Sigmoid colon (tissue), 7 donors: ENCODE data around the gene TENM4. TPM values are rescaled to one million over a fixed set of nuclear protein-coding genes. Genes with fewer than 3 reads are reported as not detected.

ENCODE experiments used
- DNase-seq: peaks from one replicate; pipeline ENCODE4 v3.0.0-alpha.2; 2019
- H3K27ac ChIP-seq, 4 donors: fragments of 200-600 bp; sonication (generic); one replicate each; pipeline ENCODE4 v1.5.1; 2016 to 2019; ENCODE audit warnings: mild to moderate bottlenecking in 1 of 4
- H3K27me3 ChIP-seq, 3 donors: fragments of 200-600 bp; sonication (generic); one replicate each; pipeline ENCODE4 v1.5.1; 2019; ENCODE audit warnings: mild to moderate bottlenecking in 1 of 3
- H3K36me3 ChIP-seq, 4 donors: fragments of 200-600 bp; sonication (generic); one replicate each; pipeline ENCODE4 v1.5.1; 2016 to 2019
- H3K4me1 ChIP-seq, 4 donors: fragments of 200-600 bp; sonication (generic); one replicate each; pipeline ENCODE4 v1.5.1; 2017 to 2019
- H3K4me3 ChIP-seq, 4 donors: fragments of 200-600 bp; sonication (generic); one replicate each; pipeline ENCODE4 v1.5.1; 2017 to 2019; ENCODE audit warnings: mild to moderate bottlenecking in 2 of 4, moderate library complexity in 1 of 4
- H3K9me3 ChIP-seq, 4 donors: fragments of 200-600 bp in 3 of 4; sonication (generic) in 3 of 4; one replicate each; pipeline versions ENCODE4 v1.5.1 to v1.6.1; 2013 to 2019
- EP300 ChIP-seq, 4 donors: sonication (generic); formaldehyde crosslinking; IDR thresholded peaks; one replicate each; pipeline ENCODE4 v1.6.1; 2017; ENCODE audit warnings: antibody characterized with exemption in 4 of 4
- POLR2A ChIP-seq, 2 donors: fragments of 450-650 bp; IDR thresholded peaks; one replicate each; pipeline ENCODE4 v1.6.1; 2016; ENCODE audit warnings: antibody characterized with exemption in 2 of 2, mild to moderate bottlenecking in 2 of 2, moderate library complexity in 2 of 2
- POLR2AphosphoS5 ChIP-seq, 4 donors: sonication (generic); formaldehyde crosslinking; IDR thresholded peaks; one replicate each; pipeline ENCODE4 v1.6.1; 2017; ENCODE audit warnings: antibody characterized with exemption in 4 of 4
- WGBS, 2 donors: extraction: QIAGEN DNeasy Blood & Tissue Kit; methylation state at CpG; one replicate each; pipeline ENCODE4 v1.1.7; 2013; 5-methylcytosine and 5-hydroxymethylcytosine counted together
- intact Hi-C: fragments of 100-400 bp; cut with DNase I; formaldehyde crosslinking; loops from one replicate; pipeline ENCODE4 v1.15.1; 2023
- polyA plus RNA-seq, 3 donors: library from polyadenylated mRNA; stranded (reverse); fragments of 200-250 nt; gene quantifications; one replicate each; pipeline ENCODE4 v1.2.3, GENCODE V29; 2013
- total RNA-seq, 4 donors: library from RNA; depleted of rRNA; stranded (reverse); fragments of >200 nt; gene quantifications; one replicate each; pipeline ENCODE4 v1.1.0, GENCODE V29; 2016
- TF ChIP-seq, protein P1 (sequence below), 4 experiments: fragments of 450-650 bp in 3 of 4; fragments of 200-600 bp in 1 of 4; IDR thresholded peaks; one replicate each; pipeline ENCODE4 v1.5.1; 2016 to 2019; ENCODE audit warnings: antibody characterized with exemption in 4 of 4, mild to moderate bottlenecking in 3 of 4, moderate library complexity in 2 of 4
- donor health status: healthy with polysubstance abuse.
- donor health status: Bipolar disorder and iron deficiency.
- donor health status: healthy.

TENM4 gene
- total and polyA plus RNA-seq, 7 donors, result 0.23 to 14.6 (median 1.9) TPM; not detected in 1

DNA sequence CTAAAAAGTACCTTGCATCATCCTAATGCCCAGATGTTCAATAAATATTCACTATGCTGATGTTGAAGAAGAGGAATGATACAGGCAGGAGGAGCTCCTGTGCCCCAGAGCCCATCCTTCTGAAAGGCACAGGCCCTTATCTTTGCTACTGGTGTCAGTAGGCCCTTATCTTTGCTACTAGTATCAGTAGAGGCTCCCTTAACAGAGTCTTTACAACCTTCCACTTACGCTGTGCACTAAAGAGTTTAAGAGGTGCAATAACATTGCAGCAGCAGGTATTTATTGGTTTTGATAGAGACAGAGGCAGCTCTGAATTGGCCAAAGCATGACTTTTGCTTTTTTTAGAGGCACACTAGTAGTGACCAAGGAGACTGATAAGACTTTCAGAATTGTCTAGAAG is 174.4 kb downstream of the TENM4 start:
- no peak for DNase-seq
- Histone ChIP-seq H3K4me1 (no peaks in the 10 kb centered on the region), H3K27me3 (no peaks in the 10 kb centered on the region), H3K27ac (no peak overlapping the region), H3K36me3 (no peaks in the 10 kb centered on the region), H3K9me3 (no peaks in the 10 kb centered on the region), H3K4me3 (no peak overlapping the region)
- intact Hi-C loops, result no loop called here
- WGBS, 2 donors, result 23 to 63% methylated on average over 1 of the region's 1 CpG
- TF ChIP-seq POLR2AphosphoS5 (IDR thresholded peaks at IDR 0.05) (no peak), POLR2A (IDR thresholded peaks at IDR 0.05) (no peak), EP300 (IDR thresholded peaks at IDR 0.05) (no peak)
- TF ChIP-seq, protein P1, sequence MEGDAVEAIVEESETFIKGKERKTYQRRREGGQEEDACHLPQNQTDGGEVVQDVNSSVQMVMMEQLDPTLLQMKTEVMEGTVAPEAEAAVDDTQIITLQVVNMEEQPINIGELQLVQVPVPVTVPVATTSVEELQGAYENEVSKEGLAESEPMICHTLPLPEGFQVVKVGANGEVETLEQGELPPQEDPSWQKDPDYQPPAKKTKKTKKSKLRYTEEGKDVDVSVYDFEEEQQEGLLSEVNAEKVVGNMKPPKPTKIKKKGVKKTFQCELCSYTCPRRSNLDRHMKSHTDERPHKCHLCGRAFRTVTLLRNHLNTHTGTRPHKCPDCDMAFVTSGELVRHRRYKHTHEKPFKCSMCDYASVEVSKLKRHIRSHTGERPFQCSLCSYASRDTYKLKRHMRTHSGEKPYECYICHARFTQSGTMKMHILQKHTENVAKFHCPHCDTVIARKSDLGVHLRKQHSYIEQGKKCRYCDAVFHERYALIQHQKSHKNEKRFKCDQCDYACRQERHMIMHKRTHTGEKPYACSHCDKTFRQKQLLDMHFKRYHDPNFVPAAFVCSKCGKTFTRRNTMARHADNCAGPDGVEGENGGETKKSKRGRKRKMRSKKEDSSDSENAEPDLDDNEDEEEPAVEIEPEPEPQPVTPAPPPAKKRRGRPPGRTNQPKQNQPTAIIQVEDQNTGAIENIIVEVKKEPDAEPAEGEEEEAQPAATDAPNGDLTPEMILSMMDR (IDR thresholded peaks at IDR 0.05), result no peak

GRCh38 chr11:79265756-79266322 is 175.0 kb downstream of the TENM4 start:
- H3K4me1 ChIP-seq, result no peaks in the 10 kb centered on the region
- H3K27me3 ChIP-seq, result no peaks in the 10 kb centered on the region
- H3K36me3 ChIP-seq, result no peaks in the 10 kb centered on the region
- no peak overlapping the region for H3K4me3 ChIP-seq
- WGBS, 2 donors, result 46 to 65% methylated on average over 4 of the region's 4 CpGs
- TF ChIP-seq EP300 (IDR thresholded peaks at IDR 0.05), result no peak
- TF ChIP-seq, protein P1 (IDR thresholded peaks at IDR 0.05), result no peak
- TF ChIP-seq POLR2A (IDR thresholded peaks at IDR 0.05), result no peak
- no peak for TF ChIP-seq POLR2AphosphoS5 (IDR thresholded peaks at IDR 0.05)
- H3K9me3 ChIP-seq, result no peaks in the 10 kb centered on the region
- intact Hi-C loops, result no loop called here
- no peak for DNase-seq
- no peak overlapping the region for H3K27ac ChIP-seq

DNA sequence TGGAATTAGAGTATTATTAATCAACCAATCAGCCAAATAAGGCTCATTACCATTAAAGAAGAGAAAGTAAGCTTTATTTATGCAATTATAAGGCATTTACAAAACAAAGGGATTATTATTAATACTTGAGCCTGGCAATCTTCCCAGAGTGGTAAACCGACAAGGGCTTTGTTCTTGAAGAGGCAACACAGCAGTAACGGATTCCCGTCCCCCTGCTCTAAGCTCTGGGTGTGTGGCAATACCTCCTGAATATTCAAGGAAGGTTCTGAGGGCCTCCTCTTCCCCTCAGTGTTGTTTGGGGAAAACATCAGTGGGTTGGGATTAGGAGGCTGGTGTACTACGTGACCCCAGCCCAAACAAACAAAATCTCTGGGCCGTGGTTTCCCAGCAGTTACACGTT is 176.5 kb downstream of the TENM4 start:
- H3K4me3 ChIP-seq, result no peak overlapping the region
- intact Hi-C loops, result no loop called here
- no peaks in the 10 kb centered on the region for H3K27me3 ChIP-seq
- no peaks in the 10 kb centered on the region for H3K4me1 ChIP-seq
- H3K36me3 ChIP-seq, result no peaks in the 10 kb centered on the region
- no peak for DNase-seq
- no peak for TF ChIP-seq POLR2AphosphoS5 (IDR thresholded peaks at IDR 0.05)
- TF ChIP-seq, protein P1 (IDR thresholded peaks at IDR 0.05), result no peak
- no peak for TF ChIP-seq EP300 (IDR thresholded peaks at IDR 0.05)
- TF ChIP-seq POLR2A (IDR thresholded peaks at IDR 0.05), result no peak
- H3K9me3 ChIP-seq, result no peaks in the 10 kb centered on the region
- no peak overlapping the region for H3K27ac ChIP-seq
- 80 to 82% methylated on average over 6 of the region's 6 CpGs for WGBS, 2 donors

GRCh38 chr11:79263001-79263400 is 177.8 kb downstream of the TENM4 start:
- H3K27ac ChIP-seq, result peak overlapping the region in 1 of 4 donors; percentile 56
- DNase-seq, result peak; percentile 90
- H3K9me3 ChIP-seq, result no peaks in the 10 kb centered on the region
- WGBS, 2 donors, result 54 to 78% methylated on average over 7 of the region's 7 CpGs
- TF ChIP-seq POLR2AphosphoS5 (IDR thresholded peaks at IDR 0.05) (peak in 2 of 4 donors; percentile 47 to 50), EP300 (IDR thresholded peaks at IDR 0.05) (no peak)
- no peaks in the 10 kb centered on the region for H3K27me3 ChIP-seq
- no peak overlapping the region for H3K4me3 ChIP-seq
- no peaks in the 10 kb centered on the region for H3K4me1 ChIP-seq
- H3K36me3 ChIP-seq, result no peaks in the 10 kb centered on the region
- intact Hi-C loops, result no loop called here

DNA sequence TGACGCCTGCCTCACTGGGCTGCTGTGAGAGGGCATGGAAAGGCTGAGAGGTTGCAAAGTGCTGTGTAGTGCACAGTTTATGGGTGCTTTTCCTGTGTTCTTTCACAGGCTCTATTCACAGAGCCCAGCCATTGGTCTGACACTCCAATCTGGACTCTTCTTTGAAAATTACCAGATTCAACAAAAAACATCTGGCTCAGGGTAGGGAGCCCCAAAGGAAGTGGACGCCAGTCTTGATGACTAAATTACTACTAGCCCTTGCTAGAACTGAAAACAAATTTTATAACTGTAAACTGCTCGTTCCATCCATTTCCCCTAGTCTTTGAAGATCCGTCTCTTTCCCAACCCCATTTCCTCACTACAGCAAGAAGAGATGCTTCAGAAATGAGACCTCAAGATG is 178.6 kb downstream of the TENM4 start:
- peak in 2 of 4 donors; percentile 18 to 45 for TF ChIP-seq POLR2AphosphoS5 (IDR thresholded peaks at IDR 0.05)
- TF ChIP-seq, protein P1 (IDR thresholded peaks at IDR 0.05), result no peak
- H3K9me3 ChIP-seq, result no peaks in the 10 kb centered on the region
- H3K36me3 ChIP-seq, result no peaks in the 10 kb centered on the region
- no peak overlapping the region for H3K4me3 ChIP-seq
- 60 to 73% methylated on average over 4 of the region's 4 CpGs for WGBS, 2 donors
- intact Hi-C loops, result no loop called here
- H3K27ac ChIP-seq, result peak overlapping the region in 1 of 4 donors; percentile 56
- no peaks in the 10 kb centered on the region for H3K27me3 ChIP-seq
- no peaks in the 10 kb centered on the region for H3K4me1 ChIP-seq
- DNase-seq, result no peak
